GOT3 (cell line): ENCODE results near the gene SYT12.
"Not testable (repeated sequence)": the region's sequence is repeated elsewhere in the genome, so short reads cannot be mapped to it uniquely, and the experiment has no call there.

Experiments
- DNase-seq: peaks from one replicate; lab custom pipeline; 2025; ENCODE audit warnings: mixed read lengths; lab: John Stamatoyannopoulos, UW

SYT12 gene, protein sequence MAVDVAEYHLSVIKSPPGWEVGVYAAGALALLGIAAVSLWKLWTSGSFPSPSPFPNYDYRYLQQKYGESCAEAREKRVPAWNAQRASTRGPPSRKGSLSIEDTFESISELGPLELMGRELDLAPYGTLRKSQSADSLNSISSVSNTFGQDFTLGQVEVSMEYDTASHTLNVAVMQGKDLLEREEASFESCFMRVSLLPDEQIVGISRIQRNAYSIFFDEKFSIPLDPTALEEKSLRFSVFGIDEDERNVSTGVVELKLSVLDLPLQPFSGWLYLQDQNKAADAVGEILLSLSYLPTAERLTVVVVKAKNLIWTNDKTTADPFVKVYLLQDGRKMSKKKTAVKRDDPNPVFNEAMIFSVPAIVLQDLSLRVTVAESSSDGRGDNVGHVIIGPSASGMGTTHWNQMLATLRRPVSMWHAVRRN

GRCh38 chr11:67022961-67023956, at the start of gene SYT12:
Gene SYT12 (plus strand): TSS chr11:67023134. CDS start chr11:67030145, 7,011 bp downstream.
- DNase-seq, result no peak

DNA sequence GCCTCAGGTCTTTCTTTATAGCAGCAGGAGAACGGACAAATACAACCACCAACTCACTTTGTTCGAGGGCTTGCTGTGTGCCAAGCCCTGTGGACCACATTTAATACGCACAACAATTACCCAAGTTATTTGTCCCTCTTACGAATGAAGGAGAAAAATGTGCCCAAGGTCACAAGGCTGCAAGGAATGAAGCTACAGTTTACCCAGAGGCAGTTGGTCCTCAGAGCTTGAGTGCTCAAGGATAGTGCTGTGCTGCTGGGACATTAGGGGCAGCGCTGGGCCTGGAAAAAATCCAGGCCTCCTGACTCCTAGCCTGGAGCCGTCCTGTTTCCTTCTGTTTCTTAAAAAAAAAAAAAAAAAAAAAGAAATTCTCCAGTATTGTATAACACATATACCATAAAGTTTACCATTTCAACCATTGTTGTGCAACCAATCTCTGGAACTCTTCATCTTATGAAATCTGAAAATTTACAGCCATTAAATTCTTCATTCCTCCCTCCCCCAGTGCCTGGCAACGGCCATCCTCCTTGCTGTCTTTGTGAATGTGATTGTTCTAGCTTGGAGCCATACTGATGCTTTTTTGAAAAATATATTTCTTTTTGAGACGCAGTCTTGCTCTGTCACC, 48.9 kb upstream of the SYT12 start:
- DNase-seq, result no peak

- DNase-seq, result no peak
Observed at GRCh38 chr11:66974724-66975404, 48.1 kb upstream of the SYT12 start, which contains the start of gene C11orf86. Gene C11orf86 (plus strand): TSS chr11:66975304. CDS start chr11:66975363, 59 bp downstream.

GRCh38 chr11:66975405-66976027, 47.4 kb upstream of the SYT12 start:
- no peak for DNase-seq

DNA sequence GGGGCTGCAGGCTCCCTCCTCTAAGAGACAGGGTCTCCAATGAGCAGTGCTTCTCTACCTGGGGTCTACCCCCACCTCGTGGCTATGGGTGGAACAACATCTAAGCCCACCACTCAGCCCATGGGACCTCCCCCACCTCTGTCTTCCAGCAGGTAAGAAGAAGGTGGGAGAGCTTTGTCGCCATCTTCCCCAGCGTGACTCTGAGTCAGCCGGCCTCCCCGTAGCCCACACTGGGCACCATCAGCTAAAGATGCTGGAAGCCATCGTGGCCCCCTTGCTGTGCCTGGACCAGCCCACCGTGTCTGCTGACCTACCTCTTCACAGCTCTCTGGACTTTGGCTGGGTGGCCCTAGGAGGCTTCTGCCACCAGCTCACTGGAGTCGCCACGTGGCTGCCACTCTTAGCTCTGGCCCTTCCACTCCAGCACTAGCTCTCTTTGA, 46.9 kb upstream of the SYT12 start:
- DNase-seq, result no peak

- DNase-seq, result no peak
Observed at GRCh38 chr11:66976925-66977324, 46.0 kb upstream of the SYT12 start.

GRCh38 chr11:66978229-66978628, 44.7 kb upstream of the SYT12 start:
- no peak for DNase-seq

DNA sequence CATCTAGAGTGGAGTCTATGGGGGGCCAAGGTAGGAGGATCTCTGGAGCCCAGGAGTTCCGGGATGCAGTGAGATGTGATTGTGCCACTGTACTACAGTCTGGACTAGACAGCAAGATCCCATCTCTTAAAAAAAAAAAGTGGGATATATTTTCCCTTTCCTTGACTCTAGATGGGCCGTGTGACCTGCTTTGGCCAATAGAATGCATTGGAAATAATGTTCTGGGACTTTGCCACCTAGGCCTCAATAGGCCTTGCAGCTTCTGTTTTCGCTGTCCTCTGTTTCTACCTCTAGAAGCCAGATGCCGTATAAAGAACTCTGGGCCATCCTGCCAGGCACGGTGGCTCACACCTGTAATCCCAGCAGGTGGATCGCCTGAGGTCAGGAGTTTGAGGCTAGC, 44.2 kb upstream of the SYT12 start:
- no peak for DNase-seq

- DNase-seq, result no peak
Observed at GRCh38 chr11:66979336-66979980, 43.5 kb upstream of the SYT12 start.

DNA sequence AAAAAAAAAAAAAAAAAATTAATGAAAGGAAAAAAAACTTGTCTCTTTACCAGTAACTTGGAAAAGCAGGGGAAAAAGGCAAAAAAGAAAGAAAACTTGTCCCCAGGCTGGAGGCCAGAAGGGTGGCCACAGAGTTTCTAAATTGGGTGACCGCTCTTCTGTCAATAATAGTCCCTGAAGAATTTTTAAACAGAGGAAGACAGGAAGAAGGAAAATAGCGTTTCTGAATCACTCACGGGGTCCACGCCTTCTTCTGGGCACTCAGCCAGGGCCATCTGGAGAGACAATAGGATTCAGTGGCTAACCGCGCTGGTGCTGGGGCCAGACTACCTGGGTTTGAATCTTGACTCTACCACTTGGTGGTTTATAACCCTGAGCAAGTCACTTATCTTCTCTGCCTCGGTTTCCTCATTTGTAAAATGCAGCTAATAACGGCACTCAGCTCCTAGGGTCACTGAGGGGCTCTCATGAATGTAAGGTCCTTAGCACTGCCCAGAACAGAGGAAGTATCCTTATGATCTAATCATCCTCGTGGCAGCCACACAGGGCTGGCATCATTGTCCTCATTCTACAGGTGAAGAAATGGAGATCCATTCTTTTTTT, 40.9 kb upstream of the SYT12 start:
- DNase-seq, result peak; percentile 12

GRCh38 chr11:66983275-66983924, 39.5 kb upstream of the SYT12 start:
- DNase-seq, result no peak

DNA sequence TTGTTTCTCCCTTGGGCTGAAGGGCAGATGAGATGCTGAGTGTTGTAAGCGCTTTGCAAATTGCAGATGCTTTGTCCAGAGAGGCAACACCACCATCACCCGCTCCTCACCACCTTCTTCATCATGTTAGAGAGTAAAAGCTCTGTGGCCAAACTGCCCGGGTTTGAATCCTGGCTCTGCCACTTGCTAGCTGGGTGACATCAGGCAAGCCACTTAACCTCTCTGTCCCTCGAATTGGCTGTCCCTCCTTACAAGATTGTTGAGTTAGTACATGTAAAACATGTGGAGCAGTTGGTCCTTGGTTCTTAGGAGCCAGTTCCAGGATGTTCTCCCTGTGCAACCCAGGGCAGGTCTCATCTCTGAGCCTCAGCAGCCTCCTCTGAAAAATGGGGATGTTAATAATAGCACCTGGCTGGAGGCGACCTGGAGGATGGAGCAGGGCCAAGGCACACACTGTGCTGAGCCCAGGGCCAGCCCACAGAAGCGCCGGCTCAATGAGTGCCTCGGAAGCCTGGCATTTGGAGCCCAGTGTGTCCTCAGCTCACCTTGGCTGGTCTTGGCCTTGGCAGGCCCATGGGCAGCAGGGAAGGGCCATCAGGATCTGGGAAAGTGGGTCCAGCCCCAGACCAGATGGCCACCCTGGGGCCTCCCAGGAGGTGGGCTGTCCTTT, 37.3 kb upstream of the SYT12 start:
- no peak for DNase-seq

GRCh38 chr11:66986178-66986545, 36.8 kb upstream of the SYT12 start:
- DNase-seq, result no peak

DNA sequence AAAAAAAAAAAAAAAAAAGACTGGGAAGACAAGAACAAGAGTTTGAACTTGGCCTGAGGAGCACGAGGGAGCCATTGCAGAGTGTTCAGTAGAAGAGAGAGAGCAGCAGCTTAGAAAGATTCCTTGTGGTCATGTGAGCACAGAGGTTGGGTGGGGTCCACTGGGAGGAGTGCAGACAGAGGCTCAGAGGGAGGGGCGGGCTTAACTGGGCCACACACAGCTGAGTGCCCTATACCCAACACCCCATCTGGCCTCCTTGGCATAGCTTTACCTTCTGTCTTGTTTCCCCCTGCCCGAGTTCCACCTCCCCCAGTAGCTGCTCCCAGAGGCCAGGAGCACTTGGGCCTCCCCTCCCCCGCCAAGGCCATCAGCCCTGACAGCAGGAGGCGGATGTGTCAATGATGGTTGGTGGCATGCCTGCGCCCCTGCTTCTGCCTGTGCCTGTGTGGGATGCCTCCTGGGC, 35.7 kb upstream of the SYT12 start:
- no peak for DNase-seq

GRCh38 chr11:66987924-66988637, 34.9 kb upstream of the SYT12 start:
- no peak for DNase-seq

- DNase-seq, result not testable (repeated sequence)
Observed at GRCh38 chr11:66988741-66989140, 34.2 kb upstream of the SYT12 start.

DNA sequence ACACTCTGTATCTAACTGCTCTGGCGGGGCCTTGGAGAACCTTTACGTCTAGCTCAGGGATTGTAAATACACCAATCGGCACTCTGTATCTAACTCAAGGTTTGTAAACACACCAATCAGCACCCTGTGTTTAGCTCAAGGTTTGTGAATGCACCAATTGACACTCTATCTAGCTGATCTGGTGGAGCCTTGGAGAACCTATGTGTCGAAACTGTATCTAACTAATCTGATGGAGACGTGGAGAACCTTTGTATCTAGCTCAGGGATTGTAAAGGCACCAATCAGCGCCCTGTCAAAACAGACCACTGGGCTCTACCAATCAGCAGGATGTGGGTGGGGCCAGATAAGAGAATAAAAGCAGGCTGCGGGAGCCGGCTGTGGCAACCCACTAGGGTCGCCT, 33.6 kb upstream of the SYT12 start:
- DNase-seq, result not testable (repeated sequence)

DNA sequence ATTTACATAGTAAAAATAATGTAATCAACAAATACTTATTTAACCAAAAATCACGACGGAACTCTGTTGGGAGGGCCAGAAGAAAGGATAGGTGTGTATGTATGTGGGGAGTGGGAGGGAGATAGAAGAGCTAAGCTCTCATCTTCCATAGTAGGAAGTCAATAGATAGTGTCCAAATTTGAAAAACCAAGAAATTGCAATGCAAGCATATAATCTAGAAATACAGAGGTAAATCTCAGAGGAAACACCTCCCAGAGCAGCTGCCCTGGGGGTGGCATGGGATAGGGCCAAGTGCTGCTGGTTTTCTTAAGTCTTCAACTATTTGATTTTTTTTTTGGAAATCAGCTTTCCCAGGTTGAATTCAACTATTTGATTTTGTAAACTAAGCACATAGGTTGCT, 30.9 kb upstream of the SYT12 start:
- no peak for DNase-seq
